Activated CD8-positive, alpha-beta T cell treated with anti-CD3 and anti-CD28 coated beads, Interleukin-2, amount 10 ng/mL, durations not matched to agents 7 days and 5 days (primary cell): ENCODE data around the gene PDE8B. TPM values are rescaled to one million over a fixed set of nuclear protein-coding genes. Genes with fewer than 3 reads are reported as not detected.
A peak's percentile ranks its signal among the peaks of the same experiment; 100 is the strongest.

Source experiments
- ATAC-seq: fragments of 150-1000 bp; cut with Tn5 transposase; one replicate; pipeline ENCODE4 v1.10.0; 2021; ENCODE audit warnings: moderate library complexity
- CTCF ChIA-PET: fragments of 350-600 bp; sonication (Branson Sonifier 250); formaldehyde crosslinking; loops from one replicate; lab custom pipeline; 2021; ENCODE audit warnings: antibody characterized with exemption; lab: Charles Lee
- POLR2A ChIA-PET: fragments of 350-600 bp; sonication (Branson Sonifier 250); formaldehyde crosslinking; loops from one replicate; lab custom pipeline; 2021; ENCODE audit warnings: antibody characterized with exemption; lab: Charles Lee
- DNase-seq: peaks from one replicate; pipeline ENCODE4 v3.0.0-alpha.2; 2020
- H3K27ac Mint-ChIP-seq: one replicate; pipeline ENCODE4 v1.8.0; 2021; ENCODE audit warnings: mild to moderate bottlenecking, mixed read lengths
- H3K27me3 Mint-ChIP-seq: one replicate; pipeline ENCODE4 v1.8.0; 2021; ENCODE audit warnings: low read depth, mixed read lengths
- H3K36me3 Mint-ChIP-seq: one replicate; pipeline ENCODE4 v1.8.0; 2021; ENCODE audit warnings: low read depth, mixed read lengths
- H3K4me1 Mint-ChIP-seq: one replicate; pipeline ENCODE4 v1.8.0; 2021; ENCODE audit warnings: low read depth, mixed read lengths
- H3K4me3 Mint-ChIP-seq: one replicate; pipeline ENCODE4 v1.8.0; 2021; ENCODE audit warnings: mild to moderate bottlenecking, mixed read lengths
- H3K9me3 Mint-ChIP-seq: one replicate; pipeline ENCODE4 v1.8.0; 2022; ENCODE audit warnings: mixed read lengths; ENCODE audit not compliant: insufficient read depth
- total RNA-seq, 2 experiments: library from RNA; stranded (reverse); gene quantifications; one replicate each; pipeline ENCODE4 v1.2.3, GENCODE V29; 2021

The PDE8B gene
- total RNA-seq, 2 experiments from 2014 or later, result not detected

GRCh38 chr5:77337686-77338085 lies 127.2 kb downstream of the PDE8B start:
- ChIA-PET POLR2A (no interaction called here), CTCF (no interaction called here)
- Mint-ChIP-seq H3K27me3 (peaks cover 10% of the 10 kb centered on the region), H3K4me1 (no peaks in the 10 kb centered on the region), H3K4me3 (no peak overlapping the region), H3K9me3 (no peaks in the 10 kb centered on the region), H3K27ac (no peak overlapping the region), H3K36me3 (no peaks in the 10 kb centered on the region)
- no peak for ATAC-seq
- DNase-seq, result no peak

GRCh38 chr5:77339337-77339890 lies 128.9 kb downstream of the PDE8B start:
- H3K4me3 Mint-ChIP-seq, result no peak overlapping the region
- H3K36me3 Mint-ChIP-seq, result no peaks in the 10 kb centered on the region
- no peak overlapping the region for H3K27ac Mint-ChIP-seq
- POLR2A ChIA-PET, result no interaction called here
- no peaks in the 10 kb centered on the region for H3K4me1 Mint-ChIP-seq
- peaks cover 7% of the 10 kb centered on the region for H3K27me3 Mint-ChIP-seq
- ATAC-seq (no peak), DNase-seq (no peak)
- no peaks in the 10 kb centered on the region for H3K9me3 Mint-ChIP-seq
- CTCF ChIA-PET, result no interaction called here

GRCh38 chr5:77343165-77343564 lies 132.7 kb downstream of the PDE8B start:
- no peak overlapping the region for H3K4me3 Mint-ChIP-seq
- no peaks in the 10 kb centered on the region for H3K36me3 Mint-ChIP-seq
- no peaks in the 10 kb centered on the region for H3K4me1 Mint-ChIP-seq
- no peak overlapping the region for H3K27ac Mint-ChIP-seq
- peaks cover 4% of the 10 kb centered on the region for H3K27me3 Mint-ChIP-seq
- ATAC-seq, result no peak
- POLR2A ChIA-PET, result no interaction called here
- CTCF ChIA-PET, result no interaction called here
- DNase-seq, result no peak
- no peaks in the 10 kb centered on the region for H3K9me3 Mint-ChIP-seq

GRCh38 chr5:77347435-77348098 lies 137.1 kb downstream of the PDE8B start:
- POLR2A ChIA-PET, result no interaction called here
- no peaks in the 10 kb centered on the region for H3K4me1 Mint-ChIP-seq
- H3K4me3 Mint-ChIP-seq, result no peak overlapping the region
- no peaks in the 10 kb centered on the region for H3K36me3 Mint-ChIP-seq
- ATAC-seq (no peak), DNase-seq (no peak)
- CTCF ChIA-PET, result no interaction called here
- no peak overlapping the region for H3K27ac Mint-ChIP-seq
- H3K9me3 Mint-ChIP-seq, result no peaks in the 10 kb centered on the region
- peaks cover 4% of the 10 kb centered on the region for H3K27me3 Mint-ChIP-seq

GRCh38 chr5:77353251-77353650 lies 142.8 kb downstream of the PDE8B start:
- no peak overlapping the region for H3K27ac Mint-ChIP-seq
- H3K9me3 Mint-ChIP-seq, result no peaks in the 10 kb centered on the region
- H3K4me3 Mint-ChIP-seq, result no peak overlapping the region
- ATAC-seq (no peak), DNase-seq (no peak)
- ChIA-PET CTCF (no interaction called here), POLR2A (no interaction called here)
- H3K4me1 Mint-ChIP-seq, result peaks cover 5% of the 10 kb centered on the region
- peaks cover 4% of the 10 kb centered on the region for H3K27me3 Mint-ChIP-seq
- H3K36me3 Mint-ChIP-seq, result no peaks in the 10 kb centered on the region

GRCh38 chr5:77354454-77354853 lies 144.0 kb downstream of the PDE8B start:
- H3K9me3 Mint-ChIP-seq, result no peaks in the 10 kb centered on the region
- H3K27me3 Mint-ChIP-seq, result peaks cover 4% of the 10 kb centered on the region
- ChIA-PET CTCF (interaction anchor here (0.5 kb wide), 1 partner anchor 24 kb away, joined by 3 read pairs; no protein-coding TSS in a partner anchor), POLR2A (no interaction called here)
- no peak overlapping the region for H3K4me3 Mint-ChIP-seq
- H3K27ac Mint-ChIP-seq, result no peak overlapping the region
- ATAC-seq (no peak), DNase-seq (no peak)
- peaks cover 5% of the 10 kb centered on the region for H3K4me1 Mint-ChIP-seq
- H3K36me3 Mint-ChIP-seq, result no peaks in the 10 kb centered on the region

- CTCF ChIA-PET, result interaction anchor here (0.5 kb wide), 1 partner anchor 25 kb away, joined by 3 read pairs; no protein-coding TSS in a partner anchor
Observed at GRCh38 chr5:77355080-77355479, 144.6 kb downstream of the PDE8B start.

GRCh38 chr5:77355751-77356150 lies 145.3 kb downstream of the PDE8B start:
- no peak overlapping the region for H3K4me3 Mint-ChIP-seq
- H3K9me3 Mint-ChIP-seq, result no peaks in the 10 kb centered on the region
- ATAC-seq (no peak), DNase-seq (no peak)
- peaks cover 5% of the 10 kb centered on the region for H3K4me1 Mint-ChIP-seq
- H3K27me3 Mint-ChIP-seq, result no peaks in the 10 kb centered on the region
- no peaks in the 10 kb centered on the region for H3K36me3 Mint-ChIP-seq
- ChIA-PET CTCF (interaction anchor here (0.6 kb wide), 1 partner anchor 1906 kb away, joined by 3 read pairs; no protein-coding TSS in a partner anchor), POLR2A (no interaction called here)
- H3K27ac Mint-ChIP-seq, result no peak overlapping the region

More at GRCh38 chr5:77355080-77355479, 144.6 kb downstream of the PDE8B start:
- Mint-ChIP-seq H3K27ac (no peak overlapping the region), H3K4me3 (no peak overlapping the region), H3K36me3 (no peaks in the 10 kb centered on the region), H3K9me3 (no peaks in the 10 kb centered on the region), H3K4me1 (peaks cover 5% of the 10 kb centered on the region), H3K27me3 (peaks cover 1% of the 10 kb centered on the region)
- no peak for ATAC-seq
- POLR2A ChIA-PET, result no interaction called here
- DNase-seq, result no peak

GRCh38 chr5:77356740-77357139 lies 146.3 kb downstream of the PDE8B start:
- Mint-ChIP-seq H3K27ac (no peak overlapping the region), H3K4me1 (peaks cover 5% of the 10 kb centered on the region), H3K27me3 (no peaks in the 10 kb centered on the region), H3K36me3 (no peaks in the 10 kb centered on the region), H3K9me3 (no peaks in the 10 kb centered on the region), H3K4me3 (no peak overlapping the region)
- ATAC-seq (peak; percentile 58), DNase-seq (no peak)
- ChIA-PET CTCF (interaction anchor here (1.0 kb wide), 1 partner anchor 135 kb away, joined by 3 read pairs; the partner anchor contains the start of gene WDR41), POLR2A (no interaction called here)

GRCh38 chr5:77358255-77359205 lies 148.1 kb downstream of the PDE8B start:
- H3K4me1 Mint-ChIP-seq, result peaks cover 5% of the 10 kb centered on the region
- no peak overlapping the region for H3K4me3 Mint-ChIP-seq
- no peaks in the 10 kb centered on the region for H3K9me3 Mint-ChIP-seq
- DNase-seq (no peak), ATAC-seq (no peak)
- H3K36me3 Mint-ChIP-seq, result no peaks in the 10 kb centered on the region
- POLR2A ChIA-PET, result no interaction called here
- no peaks in the 10 kb centered on the region for H3K27me3 Mint-ChIP-seq
- CTCF ChIA-PET, result no interaction called here
- no peak overlapping the region for H3K27ac Mint-ChIP-seq

GRCh38 chr5:77359231-77359630 lies 148.8 kb downstream of the PDE8B start:
- CTCF ChIA-PET, result no interaction called here

GRCh38 chr5:77360381-77360780 lies 149.9 kb downstream of the PDE8B start:
- POLR2A ChIA-PET, result no interaction called here
- no peak overlapping the region for H3K4me3 Mint-ChIP-seq
- ATAC-seq (no peak), DNase-seq (no peak)
- H3K27ac Mint-ChIP-seq, result no peak overlapping the region
- no peaks in the 10 kb centered on the region for H3K27me3 Mint-ChIP-seq
- H3K36me3 Mint-ChIP-seq, result no peaks in the 10 kb centered on the region
- H3K9me3 Mint-ChIP-seq, result no peaks in the 10 kb centered on the region
- peaks cover 5% of the 10 kb centered on the region for H3K4me1 Mint-ChIP-seq
- CTCF ChIA-PET, result no interaction called here

More at GRCh38 chr5:77359231-77359630, 148.8 kb downstream of the PDE8B start:
- POLR2A ChIA-PET, result no interaction called here
- Mint-ChIP-seq H3K27me3 (no peaks in the 10 kb centered on the region), H3K9me3 (no peaks in the 10 kb centered on the region), H3K4me1 (peaks cover 5% of the 10 kb centered on the region), H3K4me3 (no peak overlapping the region), H3K36me3 (no peaks in the 10 kb centered on the region), H3K27ac (no peak overlapping the region)
- no peak for DNase-seq
- no peak for ATAC-seq
